ENCODE data around the gene CERS1. TPM values are rescaled to one million over a fixed set of nuclear protein-coding genes. Genes with fewer than 3 reads are reported as not detected.

Gene CERS1
- total RNA-seq, 1 experiment from 2014 or later = 4.4 TPM

DNA sequence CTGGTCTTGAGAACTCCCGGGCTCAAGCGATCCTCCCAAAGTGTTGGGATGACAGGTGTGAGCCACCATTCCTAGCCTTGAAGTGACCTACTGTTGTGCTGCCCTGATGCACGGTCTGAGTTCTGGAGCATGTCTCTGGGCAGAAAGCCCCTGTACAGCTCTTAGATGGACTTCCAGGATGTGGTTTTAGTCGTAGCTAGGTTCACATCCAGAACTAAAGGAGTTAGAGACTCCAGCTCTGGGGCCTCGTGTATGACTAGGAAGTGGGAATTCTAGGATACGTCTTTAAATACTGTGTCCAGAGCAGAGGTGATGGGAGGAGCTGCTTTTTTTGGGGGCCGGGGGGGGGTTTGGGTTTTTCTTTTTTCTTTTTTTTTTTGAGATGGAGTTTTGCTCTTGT, 52.0 kb downstream of the CERS1 start:
- CTCF ChIA-PET = no interaction called here
- no peak for DNase-seq
- no peak overlapping the region for H3K4me3 Mint-ChIP-seq (ENCODE audit: low read depth, unreplicated experiment)
- intact Hi-C loops (cut with micrococcal nuclease; ENCODE audit: unreplicated experiment) = no loop called here
- H3K36me3 Mint-ChIP-seq (ENCODE audit: insufficient read depth, unreplicated experiment) = peaks cover 16% of the 10 kb centered on the region
- peaks cover 20% of the 10 kb centered on the region for H3K4me1 Mint-ChIP-seq (ENCODE audit: low read depth, unreplicated experiment)
- BruUV-seq (replicated peaks) = no TSS peak
- H3K9me3 Mint-ChIP-seq (ENCODE audit: low read depth, unreplicated experiment) = no peaks in the 10 kb centered on the region
- no peak overlapping the region for H3K27ac Mint-ChIP-seq (ENCODE audit: unreplicated experiment)
- no peaks in the 10 kb centered on the region for H3K27me3 Mint-ChIP-seq (ENCODE audit: unreplicated experiment)
- TF ChIP-seq, protein P1, sequence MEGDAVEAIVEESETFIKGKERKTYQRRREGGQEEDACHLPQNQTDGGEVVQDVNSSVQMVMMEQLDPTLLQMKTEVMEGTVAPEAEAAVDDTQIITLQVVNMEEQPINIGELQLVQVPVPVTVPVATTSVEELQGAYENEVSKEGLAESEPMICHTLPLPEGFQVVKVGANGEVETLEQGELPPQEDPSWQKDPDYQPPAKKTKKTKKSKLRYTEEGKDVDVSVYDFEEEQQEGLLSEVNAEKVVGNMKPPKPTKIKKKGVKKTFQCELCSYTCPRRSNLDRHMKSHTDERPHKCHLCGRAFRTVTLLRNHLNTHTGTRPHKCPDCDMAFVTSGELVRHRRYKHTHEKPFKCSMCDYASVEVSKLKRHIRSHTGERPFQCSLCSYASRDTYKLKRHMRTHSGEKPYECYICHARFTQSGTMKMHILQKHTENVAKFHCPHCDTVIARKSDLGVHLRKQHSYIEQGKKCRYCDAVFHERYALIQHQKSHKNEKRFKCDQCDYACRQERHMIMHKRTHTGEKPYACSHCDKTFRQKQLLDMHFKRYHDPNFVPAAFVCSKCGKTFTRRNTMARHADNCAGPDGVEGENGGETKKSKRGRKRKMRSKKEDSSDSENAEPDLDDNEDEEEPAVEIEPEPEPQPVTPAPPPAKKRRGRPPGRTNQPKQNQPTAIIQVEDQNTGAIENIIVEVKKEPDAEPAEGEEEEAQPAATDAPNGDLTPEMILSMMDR (IDR thresholded peaks at IDR 0.05; ENCODE audit: unreplicated experiment) = no peak

DNA sequence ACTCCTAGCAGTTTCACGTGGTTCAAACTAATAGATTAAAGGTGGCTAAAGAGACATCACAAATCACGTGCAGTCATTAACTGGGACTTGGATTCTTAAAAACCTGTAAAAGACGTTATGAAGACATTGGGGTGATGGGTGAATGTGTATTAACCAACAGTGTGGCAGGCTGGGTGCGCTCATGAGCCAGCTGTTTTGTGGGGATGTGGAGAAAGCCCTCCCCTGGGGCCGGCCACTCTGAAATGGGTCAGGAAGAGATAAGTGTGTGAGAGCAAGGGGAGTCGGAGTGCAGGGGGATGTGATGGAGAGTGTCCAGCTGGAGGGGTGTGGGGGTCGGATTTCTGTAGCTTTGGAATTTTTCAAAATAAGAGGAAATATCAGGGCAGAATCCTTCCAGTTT, 53.8 kb downstream of the CERS1 start:
- H3K4me3 Mint-ChIP-seq (ENCODE audit: low read depth, unreplicated experiment) = no peak overlapping the region
- no peak for DNase-seq
- BruUV-seq (replicated peaks) = no TSS peak
- CTCF ChIA-PET = no interaction called here
- no peaks in the 10 kb centered on the region for H3K27me3 Mint-ChIP-seq (ENCODE audit: unreplicated experiment)
- intact Hi-C loops (cut with micrococcal nuclease; ENCODE audit: unreplicated experiment) = no loop called here
- H3K36me3 Mint-ChIP-seq (ENCODE audit: insufficient read depth, unreplicated experiment) = peaks cover 17% of the 10 kb centered on the region
- TF ChIP-seq, protein P1 (IDR thresholded peaks at IDR 0.05; ENCODE audit: unreplicated experiment) = no peak
- no peak overlapping the region for H3K27ac Mint-ChIP-seq (ENCODE audit: unreplicated experiment)
- no peaks in the 10 kb centered on the region for H3K9me3 Mint-ChIP-seq (ENCODE audit: low read depth, unreplicated experiment)
- peaks cover 26% of the 10 kb centered on the region for H3K4me1 Mint-ChIP-seq (ENCODE audit: low read depth, unreplicated experiment)

DNA sequence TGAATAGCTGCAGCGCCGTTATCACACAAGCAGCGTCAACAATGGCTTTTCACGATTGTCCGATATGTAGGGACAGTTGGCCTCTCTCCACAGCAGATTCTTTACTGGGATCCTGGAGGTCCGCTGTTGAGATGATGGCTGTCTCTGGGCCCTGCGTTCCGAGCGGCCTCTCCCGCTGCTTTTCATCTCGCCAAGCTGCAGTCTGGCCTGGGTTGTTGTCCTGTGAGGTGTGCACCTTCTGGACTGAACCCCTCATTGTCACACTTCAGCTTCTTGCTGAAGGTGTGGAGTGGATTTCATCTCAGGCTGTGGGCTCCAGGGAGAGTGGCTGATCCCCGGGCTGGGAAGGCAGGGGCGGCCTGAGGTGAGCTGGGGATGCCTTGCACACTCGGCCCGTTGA, 54.6 kb downstream of the CERS1 start:
- TF ChIP-seq, protein P1 (IDR thresholded peaks at IDR 0.05; ENCODE audit: unreplicated experiment) = no peak
- no peaks in the 10 kb centered on the region for H3K9me3 Mint-ChIP-seq (ENCODE audit: low read depth, unreplicated experiment)
- no peak overlapping the region for H3K4me3 Mint-ChIP-seq (ENCODE audit: low read depth, unreplicated experiment)
- intact Hi-C loops (cut with micrococcal nuclease; ENCODE audit: unreplicated experiment) = no loop called here
- no peak overlapping the region for H3K27ac Mint-ChIP-seq (ENCODE audit: unreplicated experiment)
- BruUV-seq (replicated peaks) = no TSS peak
- H3K36me3 Mint-ChIP-seq (ENCODE audit: insufficient read depth, unreplicated experiment) = peaks cover 14% of the 10 kb centered on the region
- H3K4me1 Mint-ChIP-seq (ENCODE audit: low read depth, unreplicated experiment) = peaks cover 26% of the 10 kb centered on the region
- H3K27me3 Mint-ChIP-seq (ENCODE audit: unreplicated experiment) = no peaks in the 10 kb centered on the region
- DNase-seq = no peak
- CTCF ChIA-PET = no interaction called here

DNA sequence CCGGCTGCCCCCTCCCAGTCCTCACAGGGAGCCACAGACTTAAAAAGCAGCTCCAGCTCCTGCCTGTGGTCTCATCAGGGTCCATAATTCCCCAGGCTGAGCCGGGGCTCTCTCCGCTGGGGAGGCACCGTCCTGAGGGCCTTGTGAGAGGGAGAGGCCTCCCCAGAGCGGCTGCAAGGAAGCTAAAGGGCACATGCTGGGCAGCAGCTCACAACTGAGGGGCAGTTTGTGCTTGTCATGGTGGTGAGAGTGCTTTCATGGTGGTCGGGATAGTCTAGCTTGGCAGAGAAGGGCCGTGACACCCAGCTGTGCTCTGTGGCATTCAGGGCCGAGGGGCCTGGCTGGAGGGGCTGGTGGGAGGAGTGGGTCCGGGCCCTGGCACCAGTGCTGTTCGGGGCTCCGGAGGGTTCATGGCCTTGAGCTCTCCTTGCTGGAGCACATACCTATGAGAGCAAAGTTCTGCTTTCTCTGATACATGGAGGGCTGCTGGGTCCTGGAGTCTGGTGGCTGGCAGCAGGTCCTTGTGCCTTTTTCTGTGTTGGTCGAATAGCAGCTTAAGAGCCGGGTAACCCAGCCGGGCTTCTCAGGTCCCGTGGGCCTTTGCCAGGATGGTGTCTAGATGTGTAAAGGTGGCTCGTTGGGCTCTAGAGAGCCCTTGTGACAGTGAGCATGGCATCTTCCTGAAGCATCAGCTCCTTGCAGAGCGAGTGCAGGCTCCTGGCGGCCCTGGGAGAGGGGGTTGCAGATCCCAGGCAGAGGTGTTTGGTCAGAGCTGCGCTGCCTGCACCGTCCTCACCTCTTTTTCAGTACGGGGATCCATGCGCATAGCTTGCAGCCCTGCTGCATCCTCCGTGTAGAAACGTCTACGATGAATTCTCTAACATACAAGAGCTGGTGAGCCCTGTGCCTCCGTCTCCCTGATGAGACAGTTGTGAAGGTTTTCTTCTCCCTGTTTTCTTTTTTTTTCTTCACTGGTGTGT, 55.4 kb downstream of the CERS1 start:
- Mint-ChIP-seq H3K27me3 (ENCODE audit: unreplicated experiment) (no peaks in the 10 kb centered on the region), H3K27ac (ENCODE audit: unreplicated experiment) (no peak overlapping the region), H3K9me3 (ENCODE audit: low read depth, unreplicated experiment) (no peaks in the 10 kb centered on the region), H3K4me1 (ENCODE audit: low read depth, unreplicated experiment) (peaks cover 26% of the 10 kb centered on the region), H3K36me3 (ENCODE audit: insufficient read depth, unreplicated experiment) (peaks cover 14% of the 10 kb centered on the region), H3K4me3 (ENCODE audit: low read depth, unreplicated experiment) (no peak overlapping the region)
- intact Hi-C loops (cut with micrococcal nuclease; ENCODE audit: unreplicated experiment) = no loop called here
- TF ChIP-seq, protein P1 (IDR thresholded peaks at IDR 0.05; ENCODE audit: unreplicated experiment) = no peak
- DNase-seq = no peak
- CTCF ChIA-PET = no interaction called here
- BruUV-seq (replicated peaks) = no TSS peak
